GM12801 (cell line): Measurements from ENCODE around the gene JARID2.

ENCODE experiments used
- TF ChIP-seq, protein P1 (sequence below): IDR thresholded peaks from one replicate; pipeline ENCODE4 v1.5.1; 2011; ENCODE audit warnings: control low read depth; ENCODE audit not compliant: insufficient read length; ENCODE audit errors: extremely low read depth

Gene JARID2

DNA sequence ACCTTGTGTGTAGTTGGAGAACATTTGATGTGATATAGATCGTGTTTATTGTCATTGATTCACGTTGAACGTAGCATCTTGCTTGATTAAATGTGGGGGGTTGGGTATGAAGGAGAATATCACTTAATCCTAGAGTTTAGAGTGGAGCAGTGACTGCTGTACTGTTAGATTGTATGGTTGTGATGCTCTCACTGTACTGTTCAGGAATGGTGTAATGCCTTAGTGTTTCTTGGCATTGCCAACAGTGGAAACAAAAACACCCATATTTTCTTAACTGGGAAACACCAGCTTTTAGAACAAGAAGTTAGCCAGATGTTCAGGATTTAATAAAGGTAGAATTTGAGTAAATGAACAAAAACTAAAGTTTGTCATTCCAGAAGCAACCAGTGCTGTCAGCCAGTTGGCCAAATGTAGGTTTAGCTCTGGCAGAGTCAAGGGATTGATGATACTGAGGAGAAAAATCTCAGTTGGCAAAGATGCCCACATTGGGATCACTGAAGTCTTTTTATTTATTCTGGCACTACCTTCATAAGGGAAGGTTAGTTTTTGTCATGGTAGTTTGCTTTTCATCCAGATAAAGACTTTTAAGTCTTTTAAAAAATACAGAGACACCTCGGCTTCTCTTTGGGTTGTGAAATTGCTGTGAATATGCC, 129.9 kb downstream of the JARID2 start:
- TF ChIP-seq, protein P1, sequence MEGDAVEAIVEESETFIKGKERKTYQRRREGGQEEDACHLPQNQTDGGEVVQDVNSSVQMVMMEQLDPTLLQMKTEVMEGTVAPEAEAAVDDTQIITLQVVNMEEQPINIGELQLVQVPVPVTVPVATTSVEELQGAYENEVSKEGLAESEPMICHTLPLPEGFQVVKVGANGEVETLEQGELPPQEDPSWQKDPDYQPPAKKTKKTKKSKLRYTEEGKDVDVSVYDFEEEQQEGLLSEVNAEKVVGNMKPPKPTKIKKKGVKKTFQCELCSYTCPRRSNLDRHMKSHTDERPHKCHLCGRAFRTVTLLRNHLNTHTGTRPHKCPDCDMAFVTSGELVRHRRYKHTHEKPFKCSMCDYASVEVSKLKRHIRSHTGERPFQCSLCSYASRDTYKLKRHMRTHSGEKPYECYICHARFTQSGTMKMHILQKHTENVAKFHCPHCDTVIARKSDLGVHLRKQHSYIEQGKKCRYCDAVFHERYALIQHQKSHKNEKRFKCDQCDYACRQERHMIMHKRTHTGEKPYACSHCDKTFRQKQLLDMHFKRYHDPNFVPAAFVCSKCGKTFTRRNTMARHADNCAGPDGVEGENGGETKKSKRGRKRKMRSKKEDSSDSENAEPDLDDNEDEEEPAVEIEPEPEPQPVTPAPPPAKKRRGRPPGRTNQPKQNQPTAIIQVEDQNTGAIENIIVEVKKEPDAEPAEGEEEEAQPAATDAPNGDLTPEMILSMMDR: no peak

DNA sequence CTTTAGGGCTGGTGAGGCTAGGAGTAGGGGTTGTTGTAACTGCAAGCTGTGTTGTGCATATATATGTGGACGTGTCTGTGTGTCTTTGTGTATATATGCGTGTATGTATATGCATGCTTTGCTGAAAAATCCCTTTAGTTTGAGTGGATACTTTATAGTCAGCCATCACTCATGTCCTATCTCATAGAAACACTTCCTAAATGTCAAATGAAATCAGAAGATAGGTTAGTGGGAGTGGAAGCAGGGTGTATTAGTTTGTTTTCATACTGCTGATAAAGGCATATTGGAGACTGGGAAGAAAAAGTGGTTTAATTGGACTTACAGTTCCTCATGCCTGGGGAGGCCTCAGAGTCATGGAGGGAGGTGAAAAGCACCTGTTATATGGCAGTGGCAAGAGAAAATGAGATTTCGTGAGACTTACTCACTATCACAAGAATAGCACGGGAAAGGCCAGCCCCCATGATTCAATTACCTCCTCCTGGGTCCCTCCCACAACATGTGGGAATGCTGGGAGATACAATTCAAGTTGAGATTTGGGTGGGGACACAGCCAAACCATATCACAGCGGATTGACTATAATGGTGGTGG, 131.1 kb downstream of the JARID2 start:
- TF ChIP-seq, protein P1: no peak

DNA sequence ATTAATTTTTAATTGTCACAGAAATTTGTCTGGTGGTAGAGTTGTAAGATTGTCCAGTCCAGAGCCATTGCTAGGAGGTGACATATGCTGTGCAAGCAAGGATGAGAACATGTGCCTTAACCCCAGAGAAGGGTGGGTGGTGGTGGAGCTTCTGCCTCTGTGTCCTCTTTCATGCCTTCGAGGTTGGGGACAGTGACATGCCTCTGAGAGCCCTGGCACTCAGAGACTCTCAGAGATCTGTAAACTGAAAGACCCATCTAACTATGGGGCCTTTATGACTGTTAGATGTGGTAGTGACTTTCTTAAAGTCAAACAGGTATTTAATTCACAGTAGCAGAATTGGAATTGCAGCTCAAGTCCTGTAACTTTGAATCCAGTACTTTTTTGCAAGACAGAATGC, 132.4 kb downstream of the JARID2 start:
- TF ChIP-seq, protein P1: no peak

DNA sequence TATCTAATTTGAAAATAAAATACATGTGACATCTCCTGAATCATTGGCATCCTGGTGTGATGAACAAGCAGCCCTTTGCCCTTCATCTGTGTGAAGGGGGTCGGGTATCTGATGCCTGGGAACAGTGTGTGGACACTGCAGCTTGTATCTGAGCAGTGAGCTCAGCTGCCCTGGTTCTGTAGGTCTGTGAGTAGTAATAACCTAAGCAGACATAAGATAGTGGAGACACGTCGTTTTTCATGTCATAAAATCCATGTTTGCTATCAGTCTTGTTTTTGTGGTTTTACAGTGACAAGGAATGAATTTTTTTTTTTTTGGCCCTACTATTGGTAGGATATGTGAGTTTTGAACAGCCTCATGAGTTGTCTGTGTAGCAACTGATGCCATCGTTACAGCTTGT, 133.0 kb downstream of the JARID2 start:
- TF ChIP-seq, protein P1: no peak

DNA sequence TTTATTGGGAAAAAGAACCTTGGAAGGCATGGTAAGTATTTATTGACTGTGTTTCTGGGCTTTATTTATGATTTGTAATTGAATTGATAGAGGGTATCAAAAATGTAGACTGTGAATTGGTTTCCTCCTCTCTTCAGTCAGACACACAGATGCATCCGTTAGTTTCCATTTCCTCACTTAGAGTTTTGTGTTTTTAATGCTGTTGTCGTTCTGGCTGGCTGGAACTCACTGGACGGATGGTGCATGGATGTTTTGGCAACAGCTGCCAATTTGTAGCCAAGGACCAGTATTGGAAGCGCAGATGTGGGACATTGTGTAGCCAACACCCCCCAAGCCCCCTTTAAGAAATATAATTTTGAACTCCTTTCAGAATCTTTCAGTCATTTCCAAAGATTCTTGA, 134.5 kb downstream of the JARID2 start:
- TF ChIP-seq, protein P1: no peak

DNA sequence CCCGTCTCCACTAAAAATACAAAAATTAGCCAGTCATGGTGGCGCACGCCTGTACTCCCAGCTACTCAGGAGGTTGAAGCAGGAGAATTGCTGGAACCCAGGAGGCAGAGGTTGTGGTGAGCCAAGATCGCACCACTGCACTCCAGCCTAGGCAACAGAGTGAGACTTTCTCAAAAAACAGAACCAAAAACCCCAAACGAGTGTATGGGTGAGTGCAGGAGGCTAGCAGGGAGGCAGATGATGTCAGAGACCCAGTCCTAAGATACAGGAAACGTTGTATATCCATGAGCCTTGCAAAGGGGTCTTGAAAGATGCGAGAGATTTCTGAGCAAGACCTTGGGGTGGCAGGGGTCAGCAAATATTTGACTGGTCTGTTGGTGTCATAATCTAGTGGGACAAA, 136.2 kb downstream of the JARID2 start:
- TF ChIP-seq, protein P1: no peak

DNA sequence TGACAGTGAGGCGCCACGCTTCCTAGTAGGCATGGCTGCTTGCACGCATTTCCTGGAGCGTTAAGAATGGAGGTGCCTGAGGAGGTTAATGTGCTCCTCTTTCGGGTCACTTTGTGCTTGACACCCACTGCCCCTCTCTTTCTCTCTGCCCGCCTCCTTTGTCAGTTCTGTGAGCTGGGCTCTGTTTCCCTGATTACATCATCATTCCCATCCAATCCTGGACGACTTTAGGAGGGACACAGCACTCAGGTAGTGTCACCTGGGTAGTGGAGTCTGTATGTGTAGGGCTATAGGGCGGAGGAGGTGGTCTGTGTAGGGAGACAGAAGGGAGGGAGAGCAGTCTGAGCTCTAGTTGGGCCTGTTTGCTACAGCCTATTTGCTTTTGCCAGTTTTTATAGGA, 136.8 kb downstream of the JARID2 start:
- TF ChIP-seq, protein P1: no peak
